Measurements from ENCODE around the gene HNRNPUL1. TPM values are rescaled to one million over a fixed set of nuclear protein-coding genes. Genes with fewer than 3 reads are reported as not detected.
A peak's percentile ranks its signal among the peaks of the same experiment; 100 is the strongest.

The HNRNPUL1 gene
- total and polyA plus RNA-seq, 4 donors: 59.5 to 156 (median 119) TPM

DNA sequence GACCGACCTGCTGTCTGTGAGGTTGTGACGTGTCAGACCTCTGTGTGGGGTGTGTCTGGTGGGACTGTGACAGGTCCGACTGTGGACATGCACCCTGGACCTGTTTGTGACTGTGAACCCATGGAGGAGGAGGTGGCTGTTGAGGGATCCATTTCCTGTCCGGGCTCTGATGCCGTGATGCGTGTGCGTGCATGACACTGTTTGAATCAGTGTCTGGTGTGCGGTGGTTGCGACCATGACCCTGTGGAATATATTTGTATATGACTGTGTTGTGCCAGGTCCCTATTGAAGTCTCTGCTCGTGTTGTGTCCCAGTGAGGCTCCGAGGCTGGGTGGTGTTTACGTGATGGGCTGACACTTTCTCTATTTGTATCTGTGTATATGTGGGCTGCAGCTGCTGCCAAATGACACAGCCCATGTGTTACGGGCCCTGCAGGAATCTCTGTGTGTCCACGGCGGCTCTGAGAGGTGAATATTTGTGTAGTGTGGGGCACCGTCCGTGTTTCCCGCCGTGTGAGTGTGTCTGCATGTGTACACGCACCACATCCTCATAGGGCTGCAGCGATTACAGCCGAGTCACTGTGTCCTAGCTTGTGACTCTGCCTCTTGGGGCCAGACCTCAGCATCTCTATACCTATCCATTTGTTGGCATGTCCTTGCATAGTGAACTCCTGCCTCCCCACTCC, 64.1 kb downstream of the HNRNPUL1 start:
- WGBS, 2 donors: 76 to 81% methylated on average over 22 of the region's 22 CpGs
- intact Hi-C loops (cut with DNase I): no loop called here
- Histone ChIP-seq H3K27me3 (ENCODE audit: control insufficient read depth in 1 of 2, insufficient read depth in 2 of 2, low read length in 1 of 2) (no peaks in the 10 kb centered on the region), H3K27ac (ENCODE audit: low read depth in 1 of 2, low read length in 2 of 2) (no peak overlapping the region), H3K36me3 (ENCODE audit: control insufficient read depth in 1 of 2, insufficient read depth in 2 of 2, low read length in 1 of 2) (peaks cover 0 to 2% of the 10 kb centered on the region in 2 donors), H3K4me1 (ENCODE audit: control insufficient read depth in 1 of 2, insufficient read depth in 2 of 2, low read length in 2 of 2) (no peaks in the 10 kb centered on the region), H3K9me3 (ENCODE audit: control insufficient read depth, low read length) (no peaks in the 10 kb centered on the region), H3K4me3 (ENCODE audit: low read length in 2 of 2) (no peak overlapping the region)
- DNase-seq (no peak), ATAC-seq (ENCODE audit: low FRiP score) (no peak)

DNA sequence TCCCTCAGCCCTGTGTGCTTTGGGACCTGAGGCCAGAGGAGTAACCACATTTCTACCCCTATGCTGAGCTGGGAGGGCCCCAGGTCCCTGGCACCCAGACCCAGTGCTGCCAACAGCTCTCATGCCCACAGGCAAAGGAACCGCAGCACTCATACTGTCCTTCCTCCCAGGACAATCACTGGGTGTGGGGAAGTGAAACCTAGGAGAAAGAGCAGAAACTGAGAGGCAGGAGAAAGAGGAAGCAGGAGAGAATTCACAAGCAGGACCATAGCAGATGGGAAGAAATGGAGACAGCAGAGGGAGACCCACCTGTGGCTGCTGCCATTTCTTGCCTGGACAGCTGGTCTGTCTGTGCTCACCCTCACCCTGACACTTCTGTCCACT, 64.7 kb downstream of the HNRNPUL1 start:
- Histone ChIP-seq H3K27me3 (ENCODE audit: control insufficient read depth in 1 of 2, insufficient read depth in 2 of 2, low read length in 1 of 2) (no peaks in the 10 kb centered on the region), H3K27ac (ENCODE audit: low read depth in 1 of 2, low read length in 2 of 2) (no peak overlapping the region), H3K36me3 (ENCODE audit: control insufficient read depth in 1 of 2, insufficient read depth in 2 of 2, low read length in 1 of 2) (peaks cover 0 to 2% of the 10 kb centered on the region in 2 donors), H3K9me3 (ENCODE audit: control insufficient read depth, low read length) (no peaks in the 10 kb centered on the region), H3K4me3 (ENCODE audit: low read length in 2 of 2) (no peak overlapping the region), H3K4me1 (ENCODE audit: control insufficient read depth in 1 of 2, insufficient read depth in 2 of 2, low read length in 2 of 2) (no peaks in the 10 kb centered on the region)
- intact Hi-C loops (cut with DNase I): no loop called here
- 95 to 100% methylated on average over 1 of the region's 1 CpG for WGBS, 2 donors
- ATAC-seq (ENCODE audit: low FRiP score) (no peak), DNase-seq (peak in 1 of 2 donors; percentile 73)

DNA sequence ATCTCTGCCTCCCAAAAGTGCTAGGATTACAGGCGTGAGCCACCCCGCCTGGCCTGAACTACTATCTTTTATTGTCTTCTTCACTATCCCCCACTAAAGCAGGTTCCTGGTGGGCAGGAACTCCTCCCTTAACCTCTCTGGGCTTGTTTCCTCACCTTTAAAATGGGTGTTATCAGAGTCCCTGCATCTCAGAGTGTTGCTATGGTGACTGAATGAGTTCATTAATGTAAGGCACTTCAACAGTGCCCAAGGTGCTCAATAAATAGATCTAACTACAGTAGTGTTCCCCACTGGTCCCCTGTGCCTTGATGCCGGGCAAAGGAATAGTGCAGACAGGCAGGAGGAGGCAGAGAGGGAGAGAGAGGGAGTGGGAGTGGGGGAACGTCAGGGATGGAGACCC, 66.3 kb downstream of the HNRNPUL1 start:
- Histone ChIP-seq H3K4me1 (ENCODE audit: control insufficient read depth in 1 of 2, insufficient read depth in 2 of 2, low read length in 2 of 2) (no peaks in the 10 kb centered on the region), H3K9me3 (ENCODE audit: control insufficient read depth, low read length) (no peaks in the 10 kb centered on the region), H3K36me3 (ENCODE audit: control insufficient read depth in 1 of 2, insufficient read depth in 2 of 2, low read length in 1 of 2) (peaks cover 0 to 2% of the 10 kb centered on the region in 2 donors), H3K4me3 (ENCODE audit: low read length in 2 of 2) (no peak overlapping the region), H3K27ac (ENCODE audit: low read depth in 1 of 2, low read length in 2 of 2) (no peak overlapping the region), H3K27me3 (ENCODE audit: control insufficient read depth in 1 of 2, insufficient read depth in 2 of 2, low read length in 1 of 2) (no peaks in the 10 kb centered on the region)
- intact Hi-C loops (cut with DNase I): no loop called here
- no peak for DNase-seq
- 85 to 89% methylated on average over 4 of the region's 4 CpGs for WGBS, 2 donors
- ATAC-seq (ENCODE audit: low FRiP score): no peak

DNA sequence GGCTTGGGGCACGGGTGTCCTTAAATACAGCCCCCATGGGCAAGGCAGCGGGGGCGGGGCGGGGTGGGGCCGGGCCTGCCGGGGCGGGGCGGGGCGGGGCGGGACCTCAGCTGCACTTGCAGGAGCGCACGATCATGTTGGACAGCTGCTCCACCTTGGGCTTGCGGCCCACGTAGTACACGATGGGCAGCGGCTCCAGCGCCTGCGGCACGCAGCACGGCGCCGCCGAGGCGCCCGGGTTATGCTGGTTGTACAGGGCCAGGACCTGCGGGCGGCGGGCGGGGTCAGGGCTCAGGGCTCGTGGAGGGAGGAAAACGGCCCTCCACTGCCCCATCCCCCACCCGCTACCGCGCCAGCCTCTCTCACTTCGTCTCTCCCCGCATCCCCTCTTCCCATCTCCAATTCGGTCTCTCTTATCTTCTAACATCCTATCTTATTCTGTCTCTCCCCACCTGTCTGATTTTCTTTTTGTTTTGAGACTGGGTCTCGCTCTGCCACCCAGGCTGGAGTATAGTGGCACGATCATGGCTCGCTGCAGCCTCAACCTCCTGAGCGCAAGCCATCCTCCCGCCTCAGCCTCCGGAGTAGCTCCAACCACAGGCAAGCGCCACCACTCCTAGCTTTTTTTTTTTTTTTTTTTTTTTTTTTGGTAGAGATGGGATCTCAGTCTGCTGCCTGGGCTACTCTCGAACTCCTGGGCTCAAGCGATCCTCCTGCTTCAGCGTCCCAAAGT, 66.9 kb downstream of the HNRNPUL1 start:
- Histone ChIP-seq H3K27me3 (ENCODE audit: control insufficient read depth in 1 of 2, insufficient read depth in 2 of 2, low read length in 1 of 2) (no peaks in the 10 kb centered on the region), H3K27ac (ENCODE audit: low read depth in 1 of 2, low read length in 2 of 2) (no peak overlapping the region), H3K9me3 (ENCODE audit: control insufficient read depth, low read length) (no peaks in the 10 kb centered on the region), H3K36me3 (ENCODE audit: control insufficient read depth in 1 of 2, insufficient read depth in 2 of 2, low read length in 1 of 2) (peaks cover 0 to 2% of the 10 kb centered on the region in 2 donors), H3K4me1 (ENCODE audit: control insufficient read depth in 1 of 2, insufficient read depth in 2 of 2, low read length in 2 of 2) (no peaks in the 10 kb centered on the region), H3K4me3 (ENCODE audit: low read length in 2 of 2) (no peak overlapping the region)
- 76 to 83% methylated on average over 35 to 47 of the region's 47 CpGs for WGBS, 2 donors
- ATAC-seq (ENCODE audit: low FRiP score): no peak
- no peak for DNase-seq
- intact Hi-C loops (cut with DNase I): no loop called here

DNA sequence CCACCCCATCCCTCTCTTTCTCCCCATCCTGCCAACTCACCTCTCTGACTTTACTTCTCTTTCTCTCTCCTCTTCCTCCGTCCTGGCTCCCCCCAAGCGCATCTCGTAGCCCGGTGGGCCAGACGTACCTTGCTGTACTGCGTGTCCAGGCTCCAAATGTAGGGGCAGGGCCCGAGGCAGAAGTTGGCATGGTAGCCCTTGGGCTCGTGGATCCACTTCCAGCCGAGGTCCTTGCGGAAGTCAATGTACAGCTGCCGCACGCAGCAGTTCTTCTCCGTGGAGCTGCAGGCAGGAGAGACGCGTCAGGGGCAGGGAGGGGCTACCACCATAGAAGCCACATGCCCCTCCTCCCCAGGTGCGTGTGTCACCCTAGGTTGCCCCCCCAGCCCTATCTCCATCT, 67.8 kb downstream of the HNRNPUL1 start:
- H3K4me1 ChIP-seq (ENCODE audit: control insufficient read depth in 1 of 2, insufficient read depth in 2 of 2, low read length in 2 of 2): no peaks in the 10 kb centered on the region
- no peaks in the 10 kb centered on the region for H3K9me3 ChIP-seq (ENCODE audit: control insufficient read depth, low read length)
- H3K4me3 ChIP-seq (ENCODE audit: low read length in 2 of 2): no peak overlapping the region
- no peak for DNase-seq
- no peaks in the 10 kb centered on the region for H3K27me3 ChIP-seq (ENCODE audit: control insufficient read depth in 1 of 2, insufficient read depth in 2 of 2, low read length in 1 of 2)
- intact Hi-C loops (cut with DNase I): no loop called here
- H3K27ac ChIP-seq (ENCODE audit: low read depth in 1 of 2, low read length in 2 of 2): no peak overlapping the region
- WGBS, 2 donors: 86 to 90% methylated on average over 16 of the region's 16 CpGs
- peaks cover 0 to 2% of the 10 kb centered on the region in 2 donors for H3K36me3 ChIP-seq (ENCODE audit: control insufficient read depth in 1 of 2, insufficient read depth in 2 of 2, low read length in 1 of 2)
- no peak for ATAC-seq (ENCODE audit: low FRiP score)

DNA sequence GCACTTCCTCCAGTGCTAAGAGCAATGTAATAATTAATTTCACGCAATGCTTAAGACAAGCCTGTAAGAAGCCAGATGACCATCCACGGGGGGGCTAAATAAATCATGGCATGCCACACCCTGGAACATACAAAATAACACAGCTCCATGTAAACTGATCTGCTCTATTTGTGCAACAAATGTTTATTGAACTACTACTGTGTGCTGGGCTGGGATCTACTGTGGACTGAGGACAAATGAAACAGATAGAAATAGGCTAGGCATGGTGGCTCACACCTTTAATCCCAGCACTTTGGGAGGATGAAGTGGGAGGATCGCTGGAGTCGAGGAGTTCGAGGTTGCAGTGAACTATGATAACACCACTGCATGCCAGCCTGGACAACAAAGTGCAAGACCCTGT, 68.3 kb downstream of the HNRNPUL1 start:
- Histone ChIP-seq H3K4me3 (ENCODE audit: low read length in 2 of 2) (no peak overlapping the region), H3K36me3 (ENCODE audit: control insufficient read depth in 1 of 2, insufficient read depth in 2 of 2, low read length in 1 of 2) (peaks cover 0 to 2% of the 10 kb centered on the region in 2 donors), H3K4me1 (ENCODE audit: control insufficient read depth in 1 of 2, insufficient read depth in 2 of 2, low read length in 2 of 2) (no peaks in the 10 kb centered on the region), H3K9me3 (ENCODE audit: control insufficient read depth, low read length) (no peaks in the 10 kb centered on the region), H3K27me3 (ENCODE audit: control insufficient read depth in 1 of 2, insufficient read depth in 2 of 2, low read length in 1 of 2) (no peaks in the 10 kb centered on the region), H3K27ac (ENCODE audit: low read depth in 1 of 2, low read length in 2 of 2) (no peak overlapping the region)
- ATAC-seq (ENCODE audit: low FRiP score) (no peak), DNase-seq (no peak)
- 90 to 92% methylated on average over 5 of the region's 5 CpGs for WGBS, 2 donors
- intact Hi-C loops (cut with DNase I): no loop called here

DNA sequence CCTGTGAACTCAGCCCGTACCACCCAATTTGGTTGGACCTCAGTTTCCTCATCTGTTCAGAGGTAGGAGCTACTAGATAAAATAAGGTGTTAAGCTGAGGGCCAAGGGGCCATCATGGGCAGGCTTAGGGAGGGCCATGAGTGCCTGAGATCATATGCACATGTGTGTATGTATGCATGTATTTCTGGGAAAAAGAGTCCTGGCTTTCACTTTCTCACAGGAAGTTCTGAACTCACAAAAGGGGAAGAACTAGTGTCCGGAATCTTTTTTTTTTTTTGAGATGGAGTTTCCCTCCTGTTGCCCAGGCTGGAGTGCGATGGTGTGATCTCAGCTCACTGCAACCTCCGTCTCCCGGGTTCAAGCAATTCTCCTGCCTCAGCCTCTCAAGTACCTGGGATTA, 70.6 kb downstream of the HNRNPUL1 start:
- ATAC-seq (ENCODE audit: low FRiP score) (no peak), DNase-seq (no peak)
- Histone ChIP-seq H3K27me3 (ENCODE audit: control insufficient read depth in 1 of 2, insufficient read depth in 2 of 2, low read length in 1 of 2) (no peaks in the 10 kb centered on the region), H3K36me3 (ENCODE audit: control insufficient read depth in 1 of 2, insufficient read depth in 2 of 2, low read length in 1 of 2) (peaks cover 2% of the 10 kb centered on the region in 2 donors), H3K9me3 (ENCODE audit: control insufficient read depth, low read length) (no peaks in the 10 kb centered on the region), H3K4me1 (ENCODE audit: control insufficient read depth in 1 of 2, insufficient read depth in 2 of 2, low read length in 2 of 2) (no peaks in the 10 kb centered on the region), H3K4me3 (ENCODE audit: low read length in 2 of 2) (no peak overlapping the region), H3K27ac (ENCODE audit: low read depth in 1 of 2, low read length in 2 of 2) (no peak overlapping the region)
- WGBS, 2 donors: 83 to 86% methylated on average over 5 of the region's 5 CpGs
- intact Hi-C loops (cut with DNase I): no loop called here

DNA sequence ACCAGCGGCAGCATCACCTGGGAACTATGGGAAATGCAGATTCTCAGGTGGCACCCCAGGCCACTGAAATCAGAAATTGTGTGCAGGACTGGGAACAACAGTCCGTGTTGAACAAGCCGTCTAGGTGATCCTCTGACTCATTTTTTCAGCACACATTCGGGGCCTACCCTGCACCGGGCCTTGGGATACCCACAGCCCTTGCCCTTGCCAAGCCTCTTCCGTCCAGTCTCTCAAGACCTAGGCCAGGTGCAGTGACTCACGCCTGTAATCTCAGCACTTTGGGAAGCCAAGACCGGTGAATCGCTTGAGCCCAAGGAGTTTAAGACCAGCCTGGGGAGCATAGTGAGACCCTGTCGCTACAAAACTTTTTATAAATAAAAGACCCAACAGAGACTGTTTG, 71.3 kb downstream of the HNRNPUL1 start:
- 93 to 95% methylated on average over 10 of the region's 10 CpGs for WGBS, 2 donors
- H3K27ac ChIP-seq (ENCODE audit: low read depth in 1 of 2, low read length in 2 of 2): no peak overlapping the region
- no peaks in the 10 kb centered on the region for H3K9me3 ChIP-seq (ENCODE audit: control insufficient read depth, low read length)
- no peaks in the 10 kb centered on the region for H3K4me1 ChIP-seq (ENCODE audit: control insufficient read depth in 1 of 2, insufficient read depth in 2 of 2, low read length in 2 of 2)
- DNase-seq (no peak), ATAC-seq (ENCODE audit: low FRiP score) (no peak)
- no peaks in the 10 kb centered on the region for H3K27me3 ChIP-seq (ENCODE audit: control insufficient read depth in 1 of 2, insufficient read depth in 2 of 2, low read length in 1 of 2)
- intact Hi-C loops (cut with DNase I): no loop called here
- H3K36me3 ChIP-seq (ENCODE audit: control insufficient read depth in 1 of 2, insufficient read depth in 2 of 2, low read length in 1 of 2): peaks cover 2% of the 10 kb centered on the region in 2 donors
- H3K4me3 ChIP-seq (ENCODE audit: low read length in 2 of 2): no peak overlapping the region

DNA sequence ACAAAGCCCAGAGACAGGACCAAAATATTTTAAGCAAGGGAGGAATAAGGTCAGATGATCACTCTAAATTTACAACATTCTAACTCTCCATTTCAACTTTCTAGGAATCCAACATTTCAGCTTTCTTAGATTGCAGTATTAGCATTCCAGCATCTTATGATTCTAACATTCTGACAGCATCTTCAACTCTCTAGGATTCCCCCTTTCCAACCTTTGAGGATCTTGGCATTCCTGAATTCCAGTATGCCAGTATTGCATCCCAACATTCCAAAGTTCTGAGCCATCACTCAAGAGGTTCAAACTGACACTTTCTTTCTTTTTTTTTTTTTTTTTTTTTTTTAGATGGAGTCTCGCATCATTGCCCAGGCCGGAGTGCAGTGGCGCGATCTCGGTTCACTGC, 75.8 kb downstream of the HNRNPUL1 start:
- Histone ChIP-seq H3K4me3 (ENCODE audit: low read length in 2 of 2) (no peak overlapping the region), H3K4me1 (ENCODE audit: control insufficient read depth in 1 of 2, insufficient read depth in 2 of 2, low read length in 2 of 2) (no peaks in the 10 kb centered on the region), H3K27me3 (ENCODE audit: control insufficient read depth in 1 of 2, insufficient read depth in 2 of 2, low read length in 1 of 2) (no peaks in the 10 kb centered on the region), H3K9me3 (ENCODE audit: control insufficient read depth, low read length) (no peaks in the 10 kb centered on the region), H3K27ac (ENCODE audit: low read depth in 1 of 2, low read length in 2 of 2) (no peak overlapping the region), H3K36me3 (ENCODE audit: control insufficient read depth in 1 of 2, insufficient read depth in 2 of 2, low read length in 1 of 2) (peaks cover 2 to 6% of the 10 kb centered on the region in 2 donors)
- WGBS, 2 donors: 93 to 95% methylated on average over 5 of the region's 5 CpGs
- ATAC-seq (ENCODE audit: low FRiP score): no peak
- no peak for DNase-seq
- intact Hi-C loops (cut with DNase I): no loop called here

All from aorta (tissue), 5 donors.